ENCODE data around the gene DLG2.

Gene DLG2

DNA sequence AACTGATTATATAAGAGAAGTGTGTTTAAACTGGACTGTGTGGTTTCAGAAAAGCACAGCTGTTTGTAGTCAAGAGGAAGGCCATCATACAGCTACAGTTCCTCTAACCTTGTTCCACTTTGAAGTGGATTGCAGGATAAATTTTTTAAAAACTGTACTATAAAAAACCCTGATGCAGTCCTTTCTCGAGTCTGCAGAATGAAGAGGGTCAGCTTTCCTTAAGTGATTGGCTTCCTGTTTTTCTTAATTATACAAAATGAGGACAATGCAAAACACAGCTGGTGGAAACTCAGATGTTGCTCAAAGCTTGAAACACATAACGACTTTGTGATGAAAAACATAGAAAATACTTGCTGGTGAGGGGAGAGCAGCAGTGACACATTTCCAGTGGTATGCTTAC lies 1060.5 kb downstream of the DLG2 start:
- no peak for DNase-seq (ENCODE audit: low read depth, low spot score)

DNA sequence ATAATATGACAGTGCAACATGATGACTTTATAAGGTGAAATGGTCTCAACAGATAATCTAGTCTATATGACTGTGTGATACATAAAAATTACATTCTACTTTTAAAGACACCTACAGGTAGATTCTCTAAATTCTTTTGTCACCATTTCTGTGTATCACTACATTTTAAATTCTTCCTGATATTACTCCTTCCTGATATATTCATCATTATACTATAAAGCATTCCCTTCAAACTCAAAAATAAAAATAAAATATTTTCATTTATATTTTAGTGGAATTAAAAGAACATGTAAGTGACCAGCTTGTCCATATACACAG lies 1062.3 kb downstream of the DLG2 start:
- no peak for DNase-seq (ENCODE audit: low read depth, low spot score)

DNA sequence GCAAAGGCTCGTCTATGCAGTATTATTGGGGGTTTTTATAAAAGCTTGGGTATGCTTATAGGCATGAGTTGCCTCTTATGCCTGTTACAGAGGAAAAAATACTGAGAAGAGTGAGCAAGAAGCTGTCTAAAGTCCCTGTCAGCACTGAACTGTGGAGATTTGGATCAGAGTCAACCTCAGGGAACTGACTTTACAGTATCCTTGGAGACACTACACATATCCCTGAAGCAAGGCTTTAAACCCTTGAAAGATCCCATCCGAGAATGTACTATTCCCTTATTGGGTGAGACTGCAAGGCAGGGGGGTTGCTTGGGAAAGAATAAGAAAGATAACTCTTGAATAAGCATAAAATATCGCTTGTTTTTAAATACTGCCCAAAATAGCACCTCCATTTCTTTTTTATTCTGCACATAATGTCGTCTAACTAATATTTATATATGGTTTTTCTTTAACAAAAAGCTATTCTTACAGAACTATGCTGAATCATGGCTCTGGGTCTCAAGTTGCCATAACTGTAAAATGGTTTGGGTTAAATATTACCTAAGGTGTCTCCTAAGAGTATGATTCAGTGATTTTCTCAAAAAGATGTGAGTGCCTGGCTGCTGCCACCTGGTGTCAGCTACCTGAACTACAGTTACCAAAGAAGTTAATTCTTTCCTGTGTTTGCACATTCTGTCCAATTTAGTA lies 1062.8 kb downstream of the DLG2 start:
- no peak for DNase-seq (ENCODE audit: low read depth, low spot score)

DNA sequence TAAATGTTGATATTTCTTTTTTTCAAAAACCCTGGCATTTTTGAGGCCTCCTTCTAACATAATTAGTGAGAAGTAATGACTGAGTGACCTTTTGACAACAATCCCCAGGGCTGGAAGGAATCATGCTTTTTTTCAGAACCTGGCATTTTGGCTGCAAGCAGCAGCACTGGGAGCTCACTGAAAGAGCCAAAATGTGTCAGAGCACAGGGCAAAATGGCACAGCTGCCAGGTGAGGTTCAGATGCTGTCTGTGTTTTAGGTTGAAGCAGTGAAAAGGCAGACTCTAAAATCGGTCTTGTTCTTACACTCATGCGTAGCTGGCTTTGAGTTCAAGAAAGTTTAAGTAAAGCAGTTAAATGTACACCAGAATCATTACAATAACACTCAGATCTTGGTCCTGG lies 1063.8 kb downstream of the DLG2 start:
- DNase-seq (ENCODE audit: low read depth, low spot score): no peak

DNA sequence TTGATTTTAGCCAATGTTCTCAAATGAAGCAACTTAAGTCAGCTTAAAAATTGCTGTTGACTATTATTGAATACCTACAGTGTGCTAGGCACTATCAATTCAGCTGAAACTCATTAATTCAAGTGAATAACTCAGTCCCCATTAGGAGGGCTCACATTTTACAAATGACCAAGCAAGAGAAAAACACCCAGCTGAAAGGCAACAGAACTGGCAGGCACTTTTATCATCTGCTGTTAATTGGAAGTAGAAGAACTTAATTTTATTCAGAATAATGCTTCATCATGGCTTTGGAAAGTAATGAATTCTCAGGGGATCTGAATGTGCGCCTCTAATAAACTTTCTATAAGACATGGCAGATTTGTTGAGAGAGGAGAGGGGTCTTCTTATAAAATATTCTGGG lies 1066.9 kb downstream of the DLG2 start:
- no peak for DNase-seq (ENCODE audit: low read depth, low spot score)

DNA sequence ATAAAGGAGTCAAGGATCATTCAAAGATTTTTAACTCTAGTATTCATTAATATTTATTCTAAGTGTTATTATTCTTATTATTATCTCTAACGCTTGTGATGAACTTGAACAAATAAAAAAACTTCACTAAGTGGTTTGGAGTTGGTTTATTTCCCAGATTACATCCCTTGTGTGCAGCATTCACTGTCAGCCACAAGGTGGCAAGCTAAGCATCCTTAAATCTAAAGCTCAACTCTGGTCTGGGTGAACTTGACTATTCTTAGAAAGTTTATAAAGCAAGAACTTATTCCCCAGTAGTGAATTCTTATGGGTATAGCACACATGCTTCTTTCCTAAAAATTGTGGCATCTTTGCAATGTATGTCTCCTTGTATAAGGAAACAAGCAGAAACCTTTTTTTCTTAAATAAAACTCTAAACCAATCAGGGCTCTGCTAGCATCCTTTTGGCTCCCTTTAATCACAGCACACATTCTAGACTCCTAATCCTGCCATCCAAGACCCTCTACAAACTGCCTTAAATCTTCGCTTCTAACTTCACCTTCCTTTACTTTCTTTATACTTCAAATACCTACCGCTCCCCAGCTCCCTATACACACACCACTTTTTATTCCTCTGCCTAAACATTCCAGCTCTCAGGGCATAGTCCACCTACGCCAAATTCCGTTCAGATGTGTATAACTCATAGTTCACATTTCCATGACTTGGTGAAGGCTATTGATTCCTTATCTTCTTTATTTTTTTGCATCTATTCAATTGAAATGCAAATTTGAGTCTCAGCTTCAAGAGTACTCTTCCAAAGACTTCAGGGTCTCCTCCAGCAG lies 1068.8 kb downstream of the DLG2 start:
- no peak for DNase-seq (ENCODE audit: low read depth, low spot score)

DNA sequence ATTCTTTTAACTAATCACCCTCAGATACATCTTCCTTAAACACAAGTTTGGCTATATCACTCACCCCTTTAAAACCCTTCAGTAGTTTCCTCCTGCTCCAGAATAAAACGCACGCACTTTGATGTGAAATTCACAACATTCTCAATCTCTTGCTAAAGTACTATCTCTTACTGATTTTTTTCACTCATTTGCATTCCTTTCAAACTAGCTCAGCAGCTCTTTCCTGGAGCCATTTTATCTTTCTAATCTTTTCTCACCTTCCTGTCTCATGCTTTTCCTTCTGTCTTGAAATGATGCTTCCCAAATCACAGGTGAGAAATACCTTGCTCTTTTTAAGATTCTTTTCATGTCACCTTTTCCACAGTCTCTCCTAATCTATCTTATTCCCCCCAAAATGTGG lies 1074.4 kb downstream of the DLG2 start:
- DNase-seq (ENCODE audit: low read depth, low spot score): no peak

DNA sequence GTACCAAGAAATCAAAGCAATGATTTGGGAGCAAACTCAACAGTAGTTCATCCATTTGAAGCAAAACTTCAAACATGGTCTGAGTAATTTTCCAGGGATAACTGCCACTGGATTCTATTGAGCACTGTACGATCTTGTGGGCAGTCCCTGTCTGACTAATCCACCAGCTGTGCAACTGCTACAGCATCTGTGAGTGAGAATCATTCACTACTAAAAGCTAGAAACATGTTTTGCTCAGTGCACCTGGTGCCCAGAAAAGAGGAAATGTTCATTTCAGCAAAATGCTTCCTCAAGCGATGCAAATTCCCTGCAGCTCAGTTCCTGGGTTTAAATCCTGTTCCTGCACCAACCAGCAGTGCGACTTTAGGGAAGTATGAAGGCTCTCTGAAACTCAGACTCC lies 1077.9 kb downstream of the DLG2 start:
- no peak for DNase-seq (ENCODE audit: low read depth, low spot score)

DNA sequence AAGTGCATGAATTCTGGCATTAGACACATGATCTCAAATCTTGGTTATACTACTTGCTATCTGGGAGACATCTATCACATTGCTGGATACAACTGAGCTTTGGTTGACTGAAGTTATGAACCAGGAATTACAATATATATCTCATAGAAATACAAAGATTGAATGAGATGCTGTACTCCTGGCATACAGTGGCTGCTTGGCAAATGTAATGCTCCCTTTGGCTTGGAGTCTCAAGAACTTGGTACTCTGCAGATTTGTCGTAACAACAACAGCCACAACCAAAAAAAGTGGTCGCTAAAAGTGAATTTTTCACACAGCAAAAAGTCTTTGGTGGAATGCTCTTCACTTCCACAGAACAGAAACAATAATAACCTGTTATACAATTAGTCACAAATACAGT lies 1082.6 kb downstream of the DLG2 start:
- no peak for DNase-seq (ENCODE audit: low read depth, low spot score)

DNA sequence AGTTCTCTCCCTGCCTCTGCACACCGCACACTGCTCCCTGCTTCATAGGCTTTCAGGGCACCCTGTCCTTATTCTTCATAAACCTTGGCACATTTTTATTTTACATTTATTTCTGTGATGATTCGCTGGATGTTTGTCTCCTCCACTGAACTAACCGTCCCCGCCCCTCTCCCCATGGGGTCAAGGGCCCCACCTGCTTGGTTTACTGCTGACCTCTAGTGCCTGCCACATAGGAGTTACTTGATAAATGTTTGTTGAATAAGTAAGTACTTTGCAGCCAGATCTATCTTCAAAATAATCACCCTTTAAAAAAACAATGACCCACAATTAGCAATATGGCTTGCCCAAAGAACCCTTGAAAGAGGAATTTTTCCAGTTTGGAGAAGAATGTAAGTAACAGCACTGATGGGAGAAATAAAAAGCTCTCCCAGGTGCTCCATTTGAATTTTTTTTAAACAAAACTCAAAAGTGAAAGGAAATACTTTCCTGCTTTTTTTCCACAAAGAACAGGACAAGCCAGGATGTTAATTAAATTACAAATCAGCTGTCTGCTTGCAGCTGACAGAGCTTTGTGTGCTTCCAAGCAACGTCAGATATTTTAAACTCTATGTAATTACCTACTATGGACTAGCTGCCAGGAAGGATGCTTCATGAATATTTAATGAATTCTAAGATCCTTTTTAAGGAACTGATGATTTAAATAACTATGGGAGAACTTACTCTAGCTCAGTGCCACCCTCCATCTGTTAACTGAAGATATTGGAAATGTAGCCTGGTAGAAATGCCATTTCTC lies 1083.6 kb downstream of the DLG2 start:
- DNase-seq (ENCODE audit: low read depth, low spot score): no peak

DNA sequence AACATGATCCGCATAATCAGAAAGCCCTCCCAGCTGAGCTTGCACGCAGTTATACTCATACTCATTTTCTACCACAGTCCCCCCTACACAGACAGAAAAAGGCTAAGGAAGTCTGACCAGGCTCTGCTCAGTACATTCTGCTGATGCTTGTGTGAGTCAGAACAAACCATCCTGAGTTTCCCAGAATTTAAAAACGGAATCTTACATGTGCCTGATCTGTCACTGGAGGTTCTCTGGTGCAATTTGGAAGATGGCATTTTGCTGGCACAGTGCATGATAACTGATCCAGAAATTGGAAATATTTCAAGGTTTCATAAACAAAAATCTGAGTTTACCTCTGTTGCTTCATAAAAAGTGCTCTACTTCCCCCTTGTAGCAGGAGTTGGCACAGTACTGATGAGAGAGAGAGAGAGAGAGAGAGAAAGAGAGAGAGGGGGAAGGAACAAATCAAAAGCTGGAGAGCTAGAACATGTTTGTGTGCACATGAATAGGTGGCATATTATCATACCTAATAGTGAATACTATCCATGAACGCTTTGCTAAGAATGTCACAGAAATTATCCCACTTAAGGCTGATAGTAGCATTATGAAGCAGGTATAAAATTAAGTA lies 1085.3 kb downstream of the DLG2 start:
- DNase-seq (ENCODE audit: low read depth, low spot score): no peak

DNA sequence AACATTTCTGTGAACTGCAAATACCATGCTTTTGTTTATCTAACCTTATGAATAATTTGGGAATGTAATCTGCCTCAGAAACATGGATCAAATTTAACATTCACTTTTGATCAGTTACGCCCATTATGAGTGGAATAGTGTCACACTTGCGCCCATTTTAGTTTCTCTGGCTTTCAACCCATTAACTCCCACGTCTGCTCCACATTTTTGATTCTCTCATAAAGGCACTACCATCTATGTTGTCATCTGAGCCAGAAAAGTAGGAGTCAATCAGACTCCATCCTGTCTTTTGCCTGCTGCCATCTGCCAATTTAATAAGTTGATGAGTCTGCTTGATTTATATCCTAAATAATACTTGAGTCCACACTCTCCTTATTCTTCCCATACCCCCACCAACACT lies 1090.7 kb downstream of the DLG2 start:
- DNase-seq (ENCODE audit: low read depth, low spot score): no peak

DNA sequence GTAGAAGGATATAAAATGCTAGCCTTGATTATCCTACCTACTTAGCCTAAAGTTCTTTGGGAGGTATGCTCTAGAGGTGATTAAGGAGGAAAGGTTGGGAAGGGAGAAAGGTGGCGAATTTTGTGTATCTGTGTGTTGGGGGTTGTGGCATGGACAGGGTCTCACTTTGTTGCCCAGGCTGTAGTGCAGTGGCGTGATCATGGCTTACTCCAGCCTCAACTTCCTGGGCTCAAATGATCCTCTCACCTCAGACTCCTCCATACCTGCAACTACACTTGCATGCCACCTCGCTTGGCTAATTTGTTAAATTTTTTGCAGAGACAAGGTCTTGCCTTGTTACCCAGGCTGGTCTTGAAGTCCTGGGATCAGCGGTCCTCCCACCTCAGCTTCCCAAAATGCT lies 1094.8 kb downstream of the DLG2 start:
- DNase-seq (ENCODE audit: low read depth, low spot score): no peak

DNA sequence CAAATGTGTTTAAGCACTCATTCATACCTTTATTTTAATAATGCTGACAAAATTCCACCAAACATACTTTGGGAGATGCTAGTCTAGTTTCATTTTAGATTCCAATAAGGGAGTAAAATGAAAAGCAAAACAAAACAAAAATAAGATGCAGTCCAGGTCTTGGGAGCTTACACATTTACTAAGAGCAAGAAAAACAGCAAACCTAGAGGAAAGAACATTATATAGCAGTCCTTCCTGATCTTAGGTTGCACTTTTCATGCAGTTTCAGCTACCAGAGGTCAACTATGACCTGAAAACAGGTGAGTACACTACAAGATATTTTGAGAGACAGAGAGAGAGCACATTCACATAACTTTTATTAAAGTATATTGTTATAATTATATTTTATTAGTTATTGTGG lies 1100.9 kb downstream of the DLG2 start:
- DNase-seq (ENCODE audit: low read depth, low spot score): no peak

DNA sequence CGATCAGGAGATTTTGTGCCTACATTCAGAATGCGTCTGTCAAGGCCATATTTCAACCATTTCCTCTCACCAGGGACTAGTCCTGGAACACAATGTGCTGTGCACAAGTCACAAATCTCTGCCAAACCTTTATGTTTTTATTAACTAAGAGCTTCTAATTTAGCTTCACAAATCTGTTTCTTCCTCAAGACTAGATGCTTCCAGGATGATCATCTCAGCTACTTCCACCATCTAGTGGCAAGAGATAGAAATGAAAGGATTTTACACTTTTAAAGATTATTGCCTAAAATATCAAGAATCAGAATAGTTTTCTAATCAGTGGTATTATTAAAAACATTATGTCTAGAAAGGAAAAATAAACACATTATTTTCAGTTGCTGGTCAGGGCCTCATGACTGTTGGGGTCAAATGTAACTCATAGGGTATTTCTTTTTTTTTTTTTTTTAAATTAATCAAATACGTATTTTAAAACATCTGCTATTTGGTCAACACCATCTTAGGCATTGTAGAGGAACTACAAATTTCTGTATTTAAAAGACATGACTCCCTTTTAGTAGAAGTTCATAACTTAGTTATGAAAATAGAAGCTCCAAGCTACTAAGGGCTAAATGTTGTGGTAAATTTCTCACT lies 1102.6 kb downstream of the DLG2 start:
- DNase-seq (ENCODE audit: low read depth, low spot score): no peak

DNA sequence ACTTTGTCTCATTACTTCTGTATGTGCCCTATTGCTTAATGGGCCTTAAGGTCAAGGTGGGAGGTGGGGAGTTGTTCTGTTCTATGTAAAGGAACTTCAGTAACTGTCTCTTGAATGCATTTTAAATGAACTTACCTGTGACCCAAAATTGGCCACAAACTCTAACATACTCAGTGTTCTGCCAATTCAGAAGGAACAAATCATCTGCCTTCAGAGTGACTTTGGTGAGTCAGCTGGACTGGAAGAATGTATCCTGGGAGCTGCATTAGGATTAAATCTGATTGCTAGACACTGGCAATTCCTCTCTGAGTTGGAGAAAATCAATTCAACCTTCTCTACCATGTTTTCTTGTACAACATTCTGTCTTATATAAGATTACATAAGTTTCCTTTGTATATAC lies 1104.8 kb downstream of the DLG2 start:
- DNase-seq (ENCODE audit: low read depth, low spot score): no peak

DNA sequence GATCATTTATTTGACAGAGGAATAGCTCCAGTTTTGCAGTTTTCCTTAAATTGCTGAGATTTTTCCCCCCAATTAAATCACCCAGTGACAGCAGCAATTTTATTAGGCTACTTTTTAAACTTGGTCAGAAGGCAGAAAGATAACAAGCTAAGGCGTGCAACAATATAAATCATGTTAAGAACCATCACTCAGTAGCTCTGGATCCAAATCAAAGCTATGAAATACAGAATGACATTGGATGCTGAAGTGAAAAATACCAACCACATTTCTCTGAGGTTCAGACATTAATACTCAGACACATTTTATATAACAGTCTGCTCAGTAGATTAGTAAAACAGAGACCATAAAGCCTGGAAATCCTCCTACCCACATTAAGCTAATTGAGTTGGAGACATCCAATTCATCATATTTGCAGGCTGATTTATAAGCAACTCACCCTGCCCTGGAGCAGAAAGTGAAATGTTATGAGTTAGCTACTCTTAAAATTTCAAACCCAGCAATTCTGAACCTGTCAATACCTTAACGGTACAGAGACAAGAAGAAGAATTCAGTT lies 1108.4 kb downstream of the DLG2 start:
- DNase-seq (ENCODE audit: low read depth, low spot score): no peak

DNA sequence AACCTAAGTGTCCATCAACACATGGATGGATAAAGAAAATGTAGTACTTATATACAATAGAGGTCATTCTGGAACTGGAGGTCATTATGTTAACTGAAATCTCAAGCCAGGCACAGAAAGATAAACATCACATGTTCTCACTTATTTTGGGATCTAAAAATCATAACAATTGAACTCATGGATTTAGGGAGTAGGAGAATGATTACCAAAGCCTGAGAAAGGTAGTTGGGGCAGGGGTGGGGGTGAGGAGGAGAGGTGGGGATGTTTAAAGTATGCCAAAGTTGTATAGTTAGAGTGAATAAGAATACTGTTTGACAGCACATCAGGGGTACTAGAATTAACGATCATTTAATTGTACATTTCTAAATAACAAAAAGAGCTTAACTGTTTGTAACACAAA lies 1112.7 kb downstream of the DLG2 start:
- DNase-seq (ENCODE audit: low read depth, low spot score): no peak

DNA sequence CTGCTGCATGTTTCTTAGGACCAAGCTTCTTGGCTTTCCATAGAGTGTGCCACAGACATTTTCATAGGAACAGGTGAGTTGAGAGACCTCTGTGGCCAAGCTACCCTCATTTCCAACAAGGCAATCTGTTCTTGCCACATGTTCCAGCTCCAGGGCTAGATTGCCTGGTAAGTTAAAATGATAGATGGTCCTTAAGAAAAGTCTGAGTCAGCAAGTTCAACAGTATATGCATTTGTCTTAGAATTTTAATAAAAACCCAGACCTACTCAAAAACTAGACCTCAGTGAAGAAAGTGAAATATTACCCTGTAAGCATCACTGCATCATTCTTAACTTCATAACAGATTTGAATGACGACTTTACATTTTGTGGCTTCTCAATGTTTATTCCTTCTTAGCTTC lies 1123.6 kb downstream of the DLG2 start:
- DNase-seq (ENCODE audit: low read depth, low spot score): no peak

DNA sequence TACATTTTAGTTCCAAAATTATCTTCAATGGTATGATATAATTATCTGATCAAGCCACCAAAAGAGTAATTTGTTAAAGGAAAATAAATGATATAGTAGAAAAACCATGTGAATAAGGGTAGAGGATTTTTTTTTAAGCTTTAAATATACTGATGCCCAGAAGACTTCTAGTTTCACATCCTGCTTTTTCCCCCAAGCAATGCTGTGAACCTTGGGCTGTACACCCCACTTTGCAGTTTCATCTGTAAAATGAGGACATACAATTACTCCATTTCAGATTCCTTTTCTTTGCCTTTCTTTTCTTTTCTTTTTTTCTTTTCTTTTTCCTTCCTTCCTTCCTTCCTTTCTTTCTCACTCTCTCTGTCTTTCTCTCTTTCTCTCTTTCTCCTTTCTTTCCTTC lies 1125.4 kb downstream of the DLG2 start:
- no peak for DNase-seq (ENCODE audit: low read depth, low spot score)

DNA sequence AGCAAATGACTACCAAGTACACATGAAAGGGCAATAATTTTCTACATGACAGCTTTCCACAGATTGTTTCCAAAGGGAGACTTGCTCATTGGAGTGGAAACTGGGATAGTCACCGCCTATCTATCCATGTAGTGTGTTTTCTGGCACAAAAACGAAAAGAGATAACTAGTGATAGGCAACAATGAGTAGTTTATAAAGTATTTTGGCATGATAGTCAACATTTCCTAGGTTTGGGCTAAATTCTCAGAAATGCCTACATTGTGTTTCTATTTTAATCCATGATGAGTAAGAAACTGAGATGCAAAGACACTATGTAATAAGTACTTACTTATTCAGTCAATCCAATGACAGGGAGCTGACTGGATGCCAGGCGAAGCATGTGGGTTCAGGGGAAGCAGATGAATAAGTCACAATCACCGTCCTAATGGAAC lies 1129.1 kb downstream of the DLG2 start:
- no peak for DNase-seq (ENCODE audit: low read depth, low spot score)

DNA sequence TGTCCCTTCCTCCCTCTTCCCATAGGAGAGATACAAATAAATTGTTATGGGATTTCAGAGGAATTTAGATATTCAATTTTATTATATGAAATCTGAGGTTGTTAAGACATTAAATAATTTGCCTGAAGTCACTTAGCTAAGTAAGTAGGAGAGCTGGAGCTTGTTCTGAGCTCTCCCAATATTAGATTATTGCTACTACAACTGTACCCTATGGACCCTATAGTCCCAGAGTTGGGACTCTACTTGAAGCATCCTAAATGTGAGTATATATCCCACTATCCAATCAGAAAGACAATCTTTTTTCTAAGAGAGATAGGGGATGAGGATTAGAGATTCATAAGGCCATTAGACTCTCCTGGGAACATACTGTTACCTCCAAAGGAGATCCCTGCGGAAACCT lies 1130.0 kb downstream of the DLG2 start:
- DNase-seq (ENCODE audit: low read depth, low spot score): no peak

All from activated CD4-positive, CD25-positive, alpha-beta regulatory T cell treated with anti-CD3 and anti-CD28 coated beads, Interleukin-2, amount 50 U/mL, for 16 hours (primary cell).